PC-3 (cell line): ENCODE measurements around the gene CPZ. TPM values are rescaled to one million over a fixed set of nuclear protein-coding genes. Genes with fewer than 3 reads are reported as not detected.

ENCODE experiments used
- ATAC-seq: fragments of 200-7000 bp; cut with Tn5 transposase; 2 replicates; pipeline ENCODE4 v1.9.1; 2020; ENCODE audit warnings: mild to moderate bottlenecking, moderate library complexity
- BruUV-seq: library from RNA; stranded (reverse); fragments of 400-500 nt; replicated peaks from 2 replicates; lab custom pipeline; 2021; lab: Mats Ljungman, UMichigan
- CTCF ChIA-PET: fragments of 300-600 bp; sonication (Branson Sonifier 250); formaldehyde crosslinking; loops from one replicate; lab custom pipeline; 2022; ENCODE audit warnings: antibody characterized with exemption; lab: Charles Lee
- POLR2A ChIA-PET: fragments of 300-600 bp; sonication (Branson Sonifier 250); formaldehyde crosslinking; loops from one replicate; lab custom pipeline; 2022; ENCODE audit warnings: antibody characterized with exemption; ENCODE audit not compliant: unreplicated experiment; lab: Charles Lee
- DNase-seq: peaks from one replicate; pipeline ENCODE4 v3.0.0-alpha.2; 2015
- H2AFZ ChIP-seq: fragments of 300-600 bp; sonication (generic); 2 replicates; pipeline ENCODE4 v1.6.0; 2016; ENCODE audit warnings: antibody characterized with exemption, low read length
- H3F3A ChIP-seq: fragments of 300-600 bp; sonication (generic); one replicate; pipeline ENCODE4 v1.6.0; 2017; ENCODE audit warnings: antibody characterized with exemption, low read length, control low read depth, mild to moderate bottlenecking; ENCODE audit not compliant: unreplicated experiment
- H3K27ac ChIP-seq: fragments of 300-600 bp; sonication (generic); 2 replicates; pipeline ENCODE4 v1.5.1; 2016; ENCODE audit warnings: mild to moderate bottlenecking, low read length
- H3K27me3 ChIP-seq: fragments of 300-600 bp; sonication (generic); 2 replicates; pipeline ENCODE4 v1.6.1; 2016; ENCODE audit warnings: low read length, mixed read lengths
- H3K36me3 ChIP-seq: fragments of 300-600 bp; sonication (generic); 2 replicates; pipeline ENCODE4 v1.6.1; 2016; ENCODE audit warnings: low read depth, mixed run types, low read length, mixed read lengths
- H3K4me1 ChIP-seq: fragments of 300-600 bp; sonication (generic); 2 replicates; pipeline ENCODE4 v1.5.1; 2016; ENCODE audit warnings: low read length; ENCODE audit not compliant: insufficient read depth
- H3K4me2 ChIP-seq: fragments of 300-600 bp; sonication (generic); 2 replicates; pipeline ENCODE4 v1.6.0; 2016; ENCODE audit warnings: low read length
- H3K4me3 ChIP-seq: fragments of 300-600 bp; sonication (generic); 2 replicates; pipeline ENCODE4 v1.5.1; 2016; ENCODE audit warnings: mild to moderate bottlenecking, low read length, mixed read lengths
- H3K79me2 ChIP-seq: fragments of 300-600 bp; sonication (generic); 2 replicates; pipeline ENCODE4 v1.6.1; 2017; ENCODE audit warnings: low read length, mixed read lengths
- H3K9ac ChIP-seq: fragments of 300-600 bp; sonication (generic); 2 replicates; pipeline ENCODE4 v1.6.0; 2016; ENCODE audit warnings: mild to moderate bottlenecking, low read length
- H3K9me2 ChIP-seq: fragments of 300-600 bp; sonication (generic); replicated peaks from 2 replicates; pipeline ENCODE4 v1.6.1; 2016; ENCODE audit warnings: mixed run types, low read length, mixed read lengths
- H3K9me3 ChIP-seq: fragments of 300-600 bp; sonication (generic); 2 replicates; pipeline ENCODE4 v1.6.1; 2016; ENCODE audit warnings: low read length, mixed read lengths
- H4K20me1 ChIP-seq: fragments of 300-600 bp; sonication (generic); 2 replicates; pipeline ENCODE4 v1.6.1; 2016; ENCODE audit warnings: low read length, mixed read lengths
- CTCF ChIP-seq: fragments of 300-600 bp; sonication (generic); conservative IDR thresholded peaks from 2 replicates; pipeline ENCODE4 v1.5.1; 2017; ENCODE audit warnings: antibody characterized with exemption, low read depth, mild to moderate bottlenecking, low read length
- EZH2 ChIP-seq: fragments of 300-600 bp; sonication (generic); IDR thresholded peaks from one replicate; pipeline ENCODE4 v1.6.1; 2017; ENCODE audit warnings: antibody characterized with exemption, mild to moderate bottlenecking, low read length; ENCODE audit not compliant: unreplicated experiment
- EZH2phosphoT487 ChIP-seq: fragments of 300-600 bp; sonication (generic); IDR thresholded peaks from 2 replicates; pipeline ENCODE4 v1.6.1; 2018; ENCODE audit warnings: mild to moderate bottlenecking, antibody characterized with exemption, low read length, borderline replicate concordance
- intact Hi-C: fragments of 100-400 bp; cut with micrococcal nuclease; formaldehyde crosslinking; loops from 2 replicates; pipeline ENCODE4 v1.9.0; 2023
- total RNA-seq: library from RNA; depleted of rRNA; stranded (reverse); fragments of >200 nt; gene quantifications from 2 replicates; pipeline ENCODE4 v1.2.3, GENCODE V29; 2014

CPZ gene
- total RNA-seq, 1 experiment from 2014 or later = 27.9 TPM

GRCh38 chr4:8570201-8570600, 22.4 kb upstream of the CPZ start:
- Histone ChIP-seq H3K27me3 (no peaks in the 10 kb centered on the region), H3K9me3 (no peaks in the 10 kb centered on the region), H3K27ac (no peak overlapping the region), H4K20me1 (no peaks in the 10 kb centered on the region), H3K4me3 (no peak overlapping the region), H2AFZ (no peak overlapping the region), H3F3A (no peaks in the 10 kb centered on the region), H3K4me2 (no peak overlapping the region), H3K4me1 (peaks cover 5% of the 10 kb centered on the region; the same call in 1 of the 2 replicates), H3K36me3 (no peaks in the 10 kb centered on the region), H3K9ac (no peak overlapping the region), H3K9me2 (no peaks in the 10 kb centered on the region), H3K79me2 (no peaks in the 10 kb centered on the region)
- DNase-seq (no peak), ATAC-seq (no peak)
- TF ChIP-seq EZH2 (no peak), EZH2phosphoT487 (no peak), CTCF (no peak)
- ChIA-PET CTCF (no interaction called here), POLR2A (no interaction called here)
- no TSS peak for BruUV-seq
- intact Hi-C loops = no loop called here

- Histone ChIP-seq H4K20me1 (no peaks in the 10 kb centered on the region), H3K9me3 (no peaks in the 10 kb centered on the region), H3K79me2 (no peaks in the 10 kb centered on the region), H3F3A (no peaks in the 10 kb centered on the region), H3K36me3 (no peaks in the 10 kb centered on the region), H3K9ac (no peak overlapping the region), H3K27ac (no peak overlapping the region), H2AFZ (no peak overlapping the region), H3K9me2 (no peaks in the 10 kb centered on the region), H3K4me2 (no peak overlapping the region), H3K4me3 (no peak overlapping the region), H3K27me3 (no peaks in the 10 kb centered on the region), H3K4me1 (peaks cover 5% of the 10 kb centered on the region; the same call in 1 of the 2 replicates)
- BruUV-seq = no TSS peak
- intact Hi-C loops = no loop called here
- no peak for DNase-seq
- TF ChIP-seq EZH2phosphoT487 (no peak), EZH2 (no peak), CTCF (no peak)
- peak; percentile 29; the same call in 1 of the 2 replicates for ATAC-seq
- POLR2A ChIA-PET = interaction anchor here (0.6 kb wide), 1 partner anchor 1546 kb away, joined by 3 read pairs; no protein-coding TSS in a partner anchor
- CTCF ChIA-PET = no interaction called here
These were observed 20.6 kb upstream of the CPZ start for GRCh38 chr4:8571702-8572685.

GRCh38 chr4:8573266-8573665, 19.3 kb upstream of the CPZ start:
- no peak overlapping the region for H3K4me3 ChIP-seq
- no peaks in the 10 kb centered on the region for H3K79me2 ChIP-seq
- TF ChIP-seq CTCF (no peak), EZH2phosphoT487 (no peak), EZH2 (no peak)
- no peaks in the 10 kb centered on the region for H4K20me1 ChIP-seq
- H3K4me1 ChIP-seq = peaks cover 5% of the 10 kb centered on the region; the same call in 1 of the 2 replicates
- H3K27me3 ChIP-seq = no peaks in the 10 kb centered on the region
- no peaks in the 10 kb centered on the region for H3K36me3 ChIP-seq
- H2AFZ ChIP-seq = no peak overlapping the region
- no peaks in the 10 kb centered on the region for H3F3A ChIP-seq
- intact Hi-C loops = no loop called here
- BruUV-seq = no TSS peak
- DNase-seq (no peak), ATAC-seq (no peak)
- no peak overlapping the region for H3K4me2 ChIP-seq
- H3K27ac ChIP-seq = no peak overlapping the region
- H3K9ac ChIP-seq = no peak overlapping the region
- no peaks in the 10 kb centered on the region for H3K9me2 ChIP-seq
- H3K9me3 ChIP-seq = no peaks in the 10 kb centered on the region
- CTCF ChIA-PET = no interaction called here
- POLR2A ChIA-PET = no interaction called here
